GM18508 (cell line): ENCODE measurements around the gene IGFBP3.

Source experiments
- ATAC-seq: cut with Tn5 transposase; IDR thresholded peaks from one replicate; pipeline ENCODE4 v1.9.1; 2021; ENCODE audit warnings: moderate number of reproducible peaks; ENCODE audit not compliant: insufficient read depth, unreplicated experiment

IGFBP3 gene

DNA sequence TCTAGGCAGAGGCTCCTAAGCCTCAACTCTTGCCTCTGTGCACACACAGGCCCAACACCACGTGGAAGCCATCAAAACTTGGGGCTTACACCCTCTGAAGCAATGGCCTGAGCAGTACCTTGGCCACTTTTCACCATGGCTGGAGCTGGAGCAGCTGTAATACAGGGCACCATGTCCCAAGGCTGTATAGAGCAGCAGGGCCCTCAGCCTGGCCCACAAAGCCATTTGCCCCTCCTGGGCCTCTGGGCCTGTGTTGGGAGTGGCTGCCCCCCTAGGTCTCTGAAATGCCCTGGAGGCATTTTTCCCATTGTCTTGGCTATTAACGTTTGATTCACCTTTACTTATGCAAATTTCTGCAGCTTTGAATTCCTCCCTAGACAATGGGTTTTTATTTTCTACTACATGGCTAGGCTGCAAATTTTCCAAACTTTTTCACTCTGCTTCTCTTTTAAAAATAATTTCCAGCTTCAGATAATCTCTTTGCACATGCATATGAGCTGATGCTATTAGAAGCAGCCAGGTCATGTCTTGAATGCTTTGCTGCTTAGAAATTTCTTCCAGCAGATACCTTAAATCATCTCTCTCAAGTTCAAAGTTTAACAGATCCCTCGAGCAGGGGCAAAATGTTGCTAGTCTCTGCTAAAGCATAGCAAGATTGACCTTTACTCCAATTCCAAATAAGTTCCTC, 42.5 kb downstream of the IGFBP3 start:
- ATAC-seq: no peak

- no peak for ATAC-seq
Measured at GRCh38 chr7:45876519-45876918, 44.6 kb downstream of the IGFBP3 start.

DNA sequence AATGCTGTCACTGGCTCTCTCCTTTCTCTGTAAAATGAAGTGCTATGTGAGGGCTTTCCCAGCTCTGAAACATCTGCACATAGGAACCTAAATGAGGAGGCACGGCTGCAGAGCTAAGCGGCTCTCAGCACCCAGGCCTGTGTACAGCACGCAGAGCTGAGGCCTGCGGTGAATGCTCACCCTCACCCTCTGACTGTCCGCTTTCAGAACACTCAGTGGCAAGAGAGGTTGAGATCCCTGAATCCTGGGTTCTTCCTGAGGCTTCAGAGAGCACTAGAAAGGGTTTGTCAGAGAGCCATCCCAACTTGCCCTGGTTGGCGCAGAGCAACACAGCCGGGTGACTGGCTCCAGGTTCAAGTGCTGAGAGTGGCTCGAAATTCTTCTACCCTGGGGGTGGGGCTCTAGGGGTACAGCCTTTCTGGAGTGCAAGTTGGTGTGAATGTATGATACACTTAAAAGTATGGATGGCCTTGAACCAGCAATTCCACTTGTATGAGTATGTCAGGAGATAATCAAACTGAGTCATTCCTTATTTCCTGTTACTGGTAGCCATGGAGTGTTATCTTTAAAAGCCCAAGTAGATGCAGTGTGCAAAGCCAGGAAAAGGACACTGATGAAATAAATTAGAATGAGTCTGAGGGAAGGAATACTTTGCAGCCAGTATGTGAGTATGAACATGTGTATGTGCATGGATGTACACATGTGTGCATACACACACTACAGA, 46.5 kb downstream of the IGFBP3 start:
- no peak for ATAC-seq

GRCh38 chr7:45873355-45873754, 47.7 kb downstream of the IGFBP3 start:
- no peak for ATAC-seq

GRCh38 chr7:45873035-45873354, 48.1 kb downstream of the IGFBP3 start, which contains the start of gene CCDC201:
Gene CCDC201, minus strand, starts transcription at chr7:45873082. Its CDS starts 75 bp downstream, at chr7:45873007.
- no peak for ATAC-seq

GRCh38 chr7:45872116-45873034, 48.7 kb downstream of the IGFBP3 start:
- ATAC-seq: no peak

GRCh38 chr7:45869426-45869825, 51.6 kb downstream of the IGFBP3 start:
- ATAC-seq: no peak

GRCh38 chr7:45867471-45867870, 53.6 kb downstream of the IGFBP3 start:
- ATAC-seq: no peak

DNA sequence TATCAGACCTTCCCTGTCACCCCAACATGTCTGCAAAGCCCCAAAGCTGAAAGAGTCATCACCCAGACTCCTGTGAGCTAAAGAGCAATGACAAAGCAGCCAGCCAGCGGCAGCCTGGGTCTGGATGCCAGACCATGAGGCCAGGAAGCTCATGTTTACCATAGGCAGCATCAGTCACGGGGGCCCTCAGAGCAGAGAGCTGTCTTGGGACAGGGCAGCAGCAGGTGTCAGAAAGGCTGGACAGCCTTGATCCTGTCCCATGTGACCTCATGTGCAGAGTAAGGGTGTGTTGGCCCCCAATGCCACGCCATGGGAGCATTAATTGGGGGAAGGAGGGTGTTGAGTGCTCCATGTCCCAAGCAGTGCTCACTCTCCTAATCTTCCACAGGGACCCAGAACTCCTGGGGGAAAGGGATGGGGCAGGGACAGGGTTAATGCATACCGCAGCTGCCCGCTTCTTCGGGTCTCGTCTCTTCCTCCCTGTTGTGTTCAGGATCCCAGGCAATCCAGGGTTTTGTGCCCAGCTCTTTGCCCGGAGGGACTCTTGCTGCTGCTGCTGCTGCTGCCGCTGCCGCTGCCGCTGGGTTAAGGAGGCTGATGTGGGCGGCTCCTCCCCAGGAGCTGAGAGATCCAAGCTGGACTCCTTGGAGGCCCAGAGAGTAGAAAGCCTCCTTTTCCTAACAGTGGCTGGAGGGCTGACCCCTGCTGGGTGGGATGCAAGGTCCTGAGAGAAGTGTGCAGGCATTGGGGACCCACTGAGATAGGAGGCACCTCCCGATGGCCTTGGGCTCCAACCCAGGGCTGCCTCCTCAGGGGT, 55.3 kb downstream of the IGFBP3 start:
- no peak for ATAC-seq

DNA sequence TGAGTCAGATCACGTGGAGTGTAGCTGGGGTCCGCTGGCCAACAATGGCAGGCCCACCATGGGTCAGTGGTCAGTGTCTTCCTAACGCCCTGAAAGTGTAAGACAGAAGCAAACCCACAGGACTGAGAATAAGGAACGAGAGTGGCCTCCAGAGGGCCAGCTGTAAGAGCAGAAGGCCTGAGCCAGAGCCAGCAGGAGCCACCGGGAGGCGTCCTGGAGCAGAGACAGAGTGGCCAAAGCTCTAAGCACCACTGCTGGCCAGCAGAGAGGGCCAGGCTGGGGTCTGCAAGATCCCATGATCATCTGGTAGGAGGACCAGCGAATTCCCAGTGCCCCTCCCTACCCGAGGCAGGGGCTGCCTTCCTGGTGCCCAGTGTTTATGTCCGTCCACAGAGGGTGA, 57.4 kb downstream of the IGFBP3 start:
- ATAC-seq: no peak
